Liver (tissue), 9 donors: ENCODE results near the gene STARD3. TPM values are rescaled to one million over a fixed set of nuclear protein-coding genes. Genes with fewer than 3 reads are reported as not detected.

ENCODE experiments used
- DNase-seq: peaks from one replicate; pipeline ENCODE4 v3.0.0-alpha.2; 2017; ENCODE audit warnings: low spot score
- H3K27ac ChIP-seq, 2 donors: one replicate each; pipeline ENCODE4 v1.7.0; 2013; ENCODE audit warnings: inconsistent platforms in 2 of 2, low read length in 2 of 2, control low read depth in 1 of 2, low read depth in 1 of 2, mild to moderate bottlenecking in 1 of 2
- H3K27me3 ChIP-seq, 4 donors: one replicate each; pipeline versions ENCODE4 v1.6.1 to v1.7.0; 2013; ENCODE audit warnings: low read length in 3 of 4, inconsistent platforms in 1 of 4, mild to moderate bottlenecking in 1 of 4, moderate library complexity in 1 of 4; ENCODE audit not compliant: control insufficient read depth in 4 of 4, insufficient read depth in 4 of 4
- H3K36me3 ChIP-seq, 4 donors: one replicate each; pipeline versions ENCODE4 v1.6.1 to v1.7.0; 2013; ENCODE audit warnings: low read length in 3 of 4, mild to moderate bottlenecking in 3 of 4, low read depth in 1 of 4, moderate library complexity in 1 of 4; ENCODE audit not compliant: control insufficient read depth in 4 of 4, insufficient read depth in 3 of 4
- H3K4me1 ChIP-seq, 4 donors: one replicate each; pipeline versions ENCODE4 v1.6.1 to v1.7.0; 2013; ENCODE audit warnings: low read length in 3 of 4, mild to moderate bottlenecking in 3 of 4, moderate library complexity in 1 of 4; ENCODE audit not compliant: control insufficient read depth in 4 of 4, insufficient read depth in 4 of 4
- H3K4me3 ChIP-seq, 3 donors: one replicate each; pipeline versions ENCODE4 v1.6.1 to v1.7.0; 2013; ENCODE audit warnings: low read length in 3 of 3, control low read depth in 1 of 3, low read depth in 1 of 3, mild to moderate bottlenecking in 1 of 3
- H3K9ac ChIP-seq, 2 donors: one replicate each; pipeline ENCODE4 v1.7.0; 2013; ENCODE audit warnings: low read length in 2 of 2, mild to moderate bottlenecking in 2 of 2, moderate library complexity in 2 of 2, control low read depth in 1 of 2, low read depth in 1 of 2
- H3K9me3 ChIP-seq, 4 donors: one replicate each; pipeline versions ENCODE4 v1.6.1 to v1.7.0; 2013; ENCODE audit warnings: low read length in 3 of 4; ENCODE audit not compliant: control insufficient read depth in 4 of 4
- ATF3 ChIP-seq: IDR thresholded peaks from 2 replicates; pipeline ENCODE4 v1.6.1; 2016; ENCODE audit warnings: antibody characterized with exemption
- CTCF ChIP-seq: fragments of 150-350 bp; IDR thresholded peaks from 2 replicates; pipeline ENCODE4 v1.5.1; 2017; ENCODE audit warnings: improper control_type of control experiment, low read depth, low read length; ENCODE audit not compliant: missing input control
- EGR1 ChIP-seq, 2 donors: IDR thresholded peaks; 2 replicates each; pipeline ENCODE4 v1.6.1; 2016 to 2018; ENCODE audit warnings: antibody characterized with exemption in 2 of 2, low read depth in 2 of 2
- FOXA1 ChIP-seq: IDR thresholded peaks from 2 replicates; pipeline ENCODE4 v1.6.1; 2016; ENCODE audit warnings: antibody characterized with exemption
- GABPA ChIP-seq, 2 donors: IDR thresholded peaks in 1 of 2; conservative IDR thresholded peaks in 1 of 2; 2 replicates each; pipeline ENCODE4 v1.6.1; 2016; ENCODE audit warnings: antibody characterized with exemption in 2 of 2, mild to moderate bottlenecking in 1 of 2, moderate library complexity in 1 of 2
- HNF4A ChIP-seq, 2 donors: conservative IDR thresholded peaks; 2 replicates each; pipeline ENCODE4 v1.6.1; 2016; ENCODE audit warnings: antibody characterized with exemption in 2 of 2, mild to moderate bottlenecking in 2 of 2
- HNF4G ChIP-seq: IDR thresholded peaks from 2 replicates; pipeline ENCODE4 v1.6.1; 2016; ENCODE audit warnings: antibody characterized with exemption
- JUND ChIP-seq, 2 donors: IDR thresholded peaks; 2 replicates each; pipeline ENCODE4 v1.6.1; 2016; ENCODE audit warnings: antibody characterized with exemption in 2 of 2
- MAX ChIP-seq: IDR thresholded peaks from 2 replicates; pipeline ENCODE4 v1.6.1; 2016; ENCODE audit warnings: antibody characterized with exemption
- NR2F2 ChIP-seq: IDR thresholded peaks from 2 replicates; pipeline ENCODE4 v1.6.1; 2016; ENCODE audit warnings: antibody characterized with exemption
- RAD21 ChIP-seq, 2 donors: IDR thresholded peaks; 2 replicates each; pipeline ENCODE4 v1.6.1; 2016; ENCODE audit warnings: antibody characterized with exemption in 2 of 2, mild to moderate bottlenecking in 2 of 2
- REST ChIP-seq: IDR thresholded peaks from 2 replicates; pipeline ENCODE4 v1.6.1; 2016; ENCODE audit warnings: antibody characterized with exemption, mild to moderate bottlenecking
- RXRA ChIP-seq, 2 donors: IDR thresholded peaks; 2 replicates each; pipeline ENCODE4 v1.6.1; 2017 to 2018; ENCODE audit warnings: antibody characterized with exemption in 2 of 2, mild to moderate bottlenecking in 1 of 2
- SP1 ChIP-seq: IDR thresholded peaks from 2 replicates; pipeline ENCODE4 v1.6.1; 2018; ENCODE audit warnings: antibody characterized with exemption, mild to moderate bottlenecking
- TAF1 ChIP-seq: conservative IDR thresholded peaks from 2 replicates; pipeline ENCODE4 v1.6.1; 2016; ENCODE audit warnings: antibody characterized with exemption, mild to moderate bottlenecking
- YY1 ChIP-seq: IDR thresholded peaks from 2 replicates; pipeline ENCODE4 v1.6.1; 2016; ENCODE audit warnings: antibody characterized with exemption, mild to moderate bottlenecking
- ZBTB33 ChIP-seq: IDR thresholded peaks from 2 replicates; pipeline ENCODE4 v1.6.1; 2016; ENCODE audit warnings: antibody characterized with exemption
- WGBS: extraction: QIAGEN DNeasy Blood & Tissue Kit; methylation state at CpG from one replicate; pipeline ENCODE4 v1.1.7; 2013; 5-methylcytosine and 5-hydroxymethylcytosine counted together
- polyA plus RNA-seq, 2 donors: library from polyadenylated mRNA; stranded (reverse) in 1 of 2; unstranded in 1 of 2; fragments of 200-250 nt in 1 of 2; fragments of >200 nt in 1 of 2; fragmentation: Nextera tagmentation in 1 of 2; extraction: Ambion mirVana in 1 of 2; gene quantifications; one replicate each; pipeline versions ENCODE4 v1.2.1 to v1.2.3, GENCODE V29; 2013 to 2015
- total RNA-seq, 2 donors: library from RNA; depleted of rRNA; stranded (reverse); fragments of >200 nt; gene quantifications; one replicate each; pipeline ENCODE4 v1.2.3, GENCODE V29; 2014
- donor health status: healthy.
- donor health status: healthy.
- donor health status: healthy.
- donor health status: healthy.
- donor health status: healthy.

STARD3 gene
- total and polyA plus RNA-seq, 4 donors: 15.0 to 34.0 (median 23.2) TPM

GRCh38 chr17:39678340-39679116, 41.6 kb downstream of the STARD3 start:
- H3K4me3 ChIP-seq: no peak overlapping the region
- H3K4me1 ChIP-seq: peaks cover 0 to 7% (median under 1%) of the 10 kb centered on the region in 4 donors
- WGBS: 82% methylated on average over 13 of the region's 13 CpGs
- H3K36me3 ChIP-seq: peaks cover 0 to 6% (median 2%) of the 10 kb centered on the region in 4 donors
- no peak for DNase-seq
- H3K9me3 ChIP-seq: no peaks in the 10 kb centered on the region
- no peaks in the 10 kb centered on the region for H3K27me3 ChIP-seq
- TF ChIP-seq RXRA (IDR thresholded peaks at IDR 0.05) (no peak), FOXA1 (no peak), NR2F2 (no peak), SP1 (no peak), YY1 (no peak), GABPA (IDR thresholded peaks at IDR 0.05 in 1 of 2, conservative IDR thresholded peaks at IDR 0.05 in 1 of 2) (no peak), HNF4G (no peak), JUND (IDR thresholded peaks at IDR 0.05) (no peak), TAF1 (no peak), MAX (no peak), CTCF (no peak), HNF4A (conservative IDR thresholded peaks at IDR 0.05) (no peak), ZBTB33 (no peak), ATF3 (no peak), REST (no peak), RAD21 (IDR thresholded peaks at IDR 0.05) (no peak), EGR1 (IDR thresholded peaks at IDR 0.05; ENCODE audit: low read depth in 2 of 2) (no peak)
- H3K27ac ChIP-seq: no peak overlapping the region
- H3K9ac ChIP-seq: no peak overlapping the region
